AG04449 (cell line): ENCODE data around the gene BDNF.

Experiments
- CTCF ChIA-PET: fragments of 350-600 bp; formaldehyde crosslinking; extraction: SDS; loops from one replicate; lab custom pipeline; 2021; ENCODE audit warnings: antibody characterized with exemption; lab: Yijun Ruan, JAX
- POLR2A ChIA-PET: fragments of 400-600, 350-600 bp; formaldehyde crosslinking; extraction: SDS; loops from one replicate; lab custom pipeline; 2020; ENCODE audit warnings: antibody characterized with exemption, inconsistent platforms; lab: Yijun Ruan, JAX
- DNase-seq: peaks from one replicate; pipeline ENCODE4 v3.0.0-alpha.2; 2010; ENCODE audit warnings: low read depth, low spot score
- H3K4me3 ChIP-seq: 2 replicates; pipeline ENCODE4 v1.5.1; 2011; ENCODE audit warnings: low read depth, mild to moderate bottlenecking, control low read depth, low read length
- CTCF ChIP-seq: IDR thresholded peaks from one replicate; pipeline ENCODE4 v1.5.1; 2011; ENCODE audit warnings: mild to moderate bottlenecking, moderate library complexity, low read length, control low read depth, inconsistent platforms; ENCODE audit not compliant: insufficient read depth; ENCODE audit errors: missing control alignments

The BDNF gene

GRCh38 chr11:27614092-27614491, 86.2 kb downstream of the BDNF start:
- no peak for TF ChIP-seq CTCF
- CTCF ChIA-PET = no interaction called here

GRCh38 chr11:27612932-27613880, 87.0 kb downstream of the BDNF start:
- H3K4me3 ChIP-seq = no peak overlapping the region
- ChIA-PET CTCF (no interaction called here), POLR2A (no interaction called here)
- TF ChIP-seq CTCF = no peak
- DNase-seq = no peak

More at GRCh38 chr11:27614092-27614491, 86.2 kb downstream of the BDNF start:
- H3K4me3 ChIP-seq = no peak overlapping the region
- no peak for DNase-seq
- POLR2A ChIA-PET = no interaction called here

- H3K4me3 ChIP-seq = no peak overlapping the region
- DNase-seq = no peak
- no peak for TF ChIP-seq CTCF
- POLR2A ChIA-PET = no interaction called here
- CTCF ChIA-PET = no interaction called here
These were observed 88.3 kb downstream of the BDNF start for GRCh38 chr11:27611947-27612455.

- no peak for DNase-seq
- POLR2A ChIA-PET = no interaction called here
- CTCF ChIA-PET = no interaction called here
- H3K4me3 ChIP-seq = no peak overlapping the region
- TF ChIP-seq CTCF = no peak
These were observed 88.9 kb downstream of the BDNF start for GRCh38 chr11:27611390-27611789.

GRCh38 chr11:27610946-27611345, 89.3 kb downstream of the BDNF start:
- no peak for DNase-seq
- no peak overlapping the region for H3K4me3 ChIP-seq
- POLR2A ChIA-PET = no interaction called here
- CTCF ChIA-PET = no interaction called here
- no peak for TF ChIP-seq CTCF

- POLR2A ChIA-PET = no interaction called here
- H3K4me3 ChIP-seq = no peak overlapping the region
- no peak for DNase-seq
- no peak for TF ChIP-seq CTCF
- CTCF ChIA-PET = no interaction called here
These were observed 90.0 kb downstream of the BDNF start for GRCh38 chr11:27610280-27610679.
